Measurements from ENCODE around the gene ZNF618.

The ZNF618 gene

DNA sequence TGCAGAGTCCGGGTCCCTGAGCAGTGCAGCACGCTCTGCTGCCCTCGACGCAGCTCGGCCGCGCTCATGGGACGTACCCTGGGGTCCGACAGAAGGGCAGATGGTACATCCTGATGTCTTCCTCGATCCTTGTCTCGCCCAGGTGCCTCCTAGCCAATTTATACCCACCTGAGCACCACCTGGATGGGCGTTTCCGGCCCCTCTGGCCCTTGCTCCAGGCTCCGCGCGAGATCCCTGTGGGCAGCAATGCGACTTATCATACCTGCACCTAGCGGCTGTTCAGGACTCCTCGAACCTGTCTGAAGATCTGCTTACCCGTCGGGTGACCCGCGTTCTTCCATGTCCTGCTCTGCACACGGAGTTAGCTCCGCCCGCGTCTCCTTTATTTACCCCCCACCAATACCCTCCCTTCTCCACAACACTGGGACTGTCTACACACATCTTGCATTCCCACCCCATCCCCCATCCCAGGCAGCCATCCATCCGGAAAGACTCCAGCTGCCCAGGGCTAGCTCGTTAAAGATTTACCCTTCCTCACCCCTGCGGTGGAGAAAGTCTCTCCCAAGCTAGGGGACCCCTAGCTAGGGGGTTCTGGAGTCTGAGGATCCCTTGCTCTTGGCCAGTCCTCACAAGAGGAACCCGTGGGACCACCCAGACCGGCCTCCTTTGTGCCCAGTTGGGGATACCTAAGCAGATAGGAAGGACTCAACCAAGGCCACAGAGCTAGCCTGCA lies 223.0 kb downstream of the ZNF618 start, which contains the start of gene KIF12:
Gene KIF12, minus strand, starts transcription at position 357 of the 733 bp plus-strand sequence. Its CDS starts 16 bp downstream, at position 341.
- no peak for DNase-seq (ENCODE audit: low read depth in 2 of 2)

DNA sequence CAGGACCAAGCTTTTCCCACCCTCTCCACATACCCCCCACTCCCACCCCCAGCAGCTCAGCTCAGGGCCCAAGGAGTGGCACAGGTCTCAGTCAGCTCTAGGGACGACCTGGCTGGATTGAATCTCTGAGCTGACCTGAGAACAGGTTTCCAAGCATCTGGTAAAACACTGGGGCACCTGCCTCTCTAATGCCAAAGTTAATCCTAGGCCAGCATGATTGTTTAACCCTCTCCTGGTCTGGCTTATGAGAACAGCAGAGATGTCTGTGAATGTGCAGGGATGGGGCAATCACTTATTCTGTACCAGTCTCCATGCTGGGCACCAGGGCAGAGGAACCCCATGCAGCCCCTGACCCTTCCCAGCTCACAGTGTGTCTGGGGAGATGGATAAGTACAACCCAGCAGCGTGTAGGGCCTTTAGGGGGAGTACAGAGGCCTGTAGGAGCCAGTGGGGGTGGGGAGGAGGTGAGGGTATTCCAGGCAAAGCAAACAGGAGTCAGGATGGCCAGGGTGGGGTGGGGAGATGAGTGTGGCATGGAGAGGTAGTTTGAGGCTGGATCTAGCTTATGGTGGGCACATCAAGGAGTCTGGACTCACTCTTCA lies 223.7 kb downstream of the ZNF618 start:
- DNase-seq (ENCODE audit: low read depth in 2 of 2), result no peak

DNA sequence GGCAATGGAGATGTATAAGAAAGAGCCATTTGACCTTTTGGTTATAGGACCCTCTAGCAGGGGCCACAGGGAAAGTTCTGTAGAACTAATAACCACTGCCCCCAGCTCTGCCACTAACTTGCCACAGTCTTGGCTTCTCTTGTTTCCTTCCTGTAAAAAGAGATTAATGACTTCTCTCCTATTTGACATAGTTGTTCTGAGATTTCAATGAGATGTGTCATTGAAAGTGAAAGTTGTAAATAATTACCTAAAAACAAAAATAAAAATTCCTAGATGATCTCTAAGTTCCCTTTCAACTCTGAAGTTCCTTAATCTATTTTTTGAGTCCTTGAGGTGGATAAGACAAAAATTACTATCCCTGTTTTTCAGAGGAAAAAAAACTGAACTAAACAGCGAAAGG lies 224.4 kb downstream of the ZNF618 start:
- DNase-seq (ENCODE audit: low read depth in 2 of 2), result no peak

DNA sequence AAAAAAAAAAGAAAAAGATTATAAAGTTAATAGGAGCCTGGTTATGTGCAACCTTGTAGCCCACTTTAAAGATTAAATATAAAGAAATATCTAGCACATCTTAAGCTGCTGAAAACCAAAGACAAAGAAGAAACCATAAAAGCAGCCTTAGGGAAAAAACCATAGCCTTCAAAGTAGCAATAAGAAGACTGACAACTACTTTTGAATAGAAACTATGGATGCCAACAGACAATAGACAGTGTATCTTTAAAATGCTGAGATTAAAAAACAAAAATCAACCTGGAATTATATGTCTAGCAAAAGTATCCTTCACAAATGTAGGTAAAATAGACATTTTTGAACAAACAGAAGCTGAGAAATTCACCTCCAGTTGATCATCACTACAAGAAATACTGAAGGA lies 226.4 kb downstream of the ZNF618 start:
- no peak for DNase-seq (ENCODE audit: low read depth in 2 of 2)

DNA sequence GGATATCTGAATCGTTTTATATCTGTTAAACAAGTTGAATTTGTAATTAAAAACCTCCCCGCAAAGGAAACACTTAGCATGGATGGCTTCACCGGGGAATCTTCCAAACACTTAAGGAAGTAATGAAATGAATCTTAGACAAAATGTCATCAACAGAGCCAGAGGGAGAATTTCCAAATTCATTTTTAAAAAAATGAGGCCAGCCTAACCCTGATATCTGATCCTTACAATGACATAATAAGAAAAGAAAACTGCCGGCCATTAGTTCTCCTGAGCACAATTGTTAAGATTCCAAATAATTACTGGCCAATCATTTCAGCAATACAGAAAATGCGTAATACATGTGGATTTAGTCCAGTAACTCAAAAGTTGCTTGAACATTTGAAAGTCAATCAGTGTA lies 229.1 kb downstream of the ZNF618 start:
- DNase-seq (ENCODE audit: low read depth in 2 of 2), result no peak
